ENCODE results near the gene PNPLA2.

PNPLA2 gene

DNA sequence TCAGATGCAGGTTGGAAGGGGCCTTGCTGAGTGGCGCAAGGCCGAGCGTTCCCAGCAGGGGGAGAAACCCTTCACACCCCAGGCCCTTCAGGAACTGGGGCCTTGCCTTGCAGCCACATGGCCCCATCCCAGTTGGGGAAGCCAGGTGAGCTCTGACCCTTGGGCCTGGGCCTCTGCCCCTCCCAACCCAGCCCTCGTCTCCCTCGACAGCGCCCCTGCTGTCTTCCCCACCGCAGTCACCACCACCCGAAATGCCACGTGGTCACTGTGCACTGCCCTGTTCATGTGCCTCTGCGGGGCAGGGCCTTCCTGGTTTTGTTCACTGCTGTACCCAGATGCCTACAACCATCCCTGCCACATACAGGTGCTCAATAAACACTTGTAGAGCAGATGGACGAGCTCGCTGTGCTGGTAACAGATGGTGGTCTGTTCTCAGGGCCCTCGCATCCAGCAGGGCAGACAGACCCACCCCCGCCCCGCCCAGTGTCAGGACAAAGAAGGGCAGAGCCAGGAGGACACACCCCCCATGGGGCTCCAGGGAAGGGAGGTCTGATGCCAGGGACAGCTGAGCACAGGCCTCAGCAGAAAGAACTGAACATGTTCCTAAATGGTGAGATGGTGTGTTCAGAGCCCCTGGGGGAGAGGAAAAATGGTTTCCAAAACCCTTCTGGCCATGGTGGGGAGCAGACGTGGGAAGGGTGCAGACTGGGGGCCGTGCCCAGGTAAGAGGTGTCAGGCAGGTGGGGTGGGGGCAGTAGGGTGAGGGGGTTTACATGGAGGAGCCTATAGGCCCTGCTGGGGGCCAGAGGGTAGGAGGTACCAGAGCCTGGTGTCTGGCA is 19.9 kb downstream of the PNPLA2 start:
- no peaks in the 10 kb centered on the region for H3K27me3 ChIP-seq
- H3K27ac ChIP-seq: peak overlapping the region in 1 of 2 donors; percentile 88
- H3K4me3 ChIP-seq: no peak overlapping the region
- no peak for DNase-seq
- intact Hi-C loops (cut with DNase I; ENCODE audit: low total_unique reads): no loop called here
- H3K36me3 ChIP-seq: peaks cover 39 to 53% (median 52%) of the 10 kb centered on the region in 3 donors
- peaks cover 0 to 82% (median 60%) of the 10 kb centered on the region in 4 donors for H3K4me1 ChIP-seq
- TF ChIP-seq CTCF (IDR thresholded peaks at IDR 0.05): peak in 1 of 2 experiments; percentile 8
- no peaks in the 10 kb centered on the region for H3K9me3 ChIP-seq

DNA sequence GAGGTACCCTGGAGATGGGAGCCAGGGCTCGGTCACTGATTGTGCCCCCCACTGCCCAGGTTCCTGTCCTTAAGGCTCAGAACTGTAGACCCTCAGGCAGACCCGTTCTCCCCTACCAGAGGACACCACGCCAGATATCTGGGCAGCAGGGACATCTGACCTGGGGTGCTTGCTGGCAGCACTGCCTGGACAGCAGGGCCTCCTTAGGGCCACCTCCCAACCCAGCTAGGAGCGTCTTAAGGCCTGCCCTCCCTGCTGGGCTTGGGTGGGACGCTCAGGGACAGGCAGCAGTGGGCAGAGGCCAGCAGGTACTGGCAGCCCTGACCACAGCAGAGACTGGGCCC is 20.5 kb downstream of the PNPLA2 start:
- TF ChIP-seq CTCF (IDR thresholded peaks at IDR 0.05): no peak
- no peak overlapping the region for H3K4me3 ChIP-seq
- no peaks in the 10 kb centered on the region for H3K27me3 ChIP-seq
- no peak for DNase-seq
- H3K4me1 ChIP-seq: peaks cover 0 to 82% (median 60%) of the 10 kb centered on the region in 4 donors
- H3K27ac ChIP-seq: peak overlapping the region in 1 of 2 donors; percentile 88
- peaks cover 39 to 53% (median 52%) of the 10 kb centered on the region in 3 donors for H3K36me3 ChIP-seq
- intact Hi-C loops (cut with DNase I; ENCODE audit: low total_unique reads): no loop called here
- no peaks in the 10 kb centered on the region for H3K9me3 ChIP-seq

DNA sequence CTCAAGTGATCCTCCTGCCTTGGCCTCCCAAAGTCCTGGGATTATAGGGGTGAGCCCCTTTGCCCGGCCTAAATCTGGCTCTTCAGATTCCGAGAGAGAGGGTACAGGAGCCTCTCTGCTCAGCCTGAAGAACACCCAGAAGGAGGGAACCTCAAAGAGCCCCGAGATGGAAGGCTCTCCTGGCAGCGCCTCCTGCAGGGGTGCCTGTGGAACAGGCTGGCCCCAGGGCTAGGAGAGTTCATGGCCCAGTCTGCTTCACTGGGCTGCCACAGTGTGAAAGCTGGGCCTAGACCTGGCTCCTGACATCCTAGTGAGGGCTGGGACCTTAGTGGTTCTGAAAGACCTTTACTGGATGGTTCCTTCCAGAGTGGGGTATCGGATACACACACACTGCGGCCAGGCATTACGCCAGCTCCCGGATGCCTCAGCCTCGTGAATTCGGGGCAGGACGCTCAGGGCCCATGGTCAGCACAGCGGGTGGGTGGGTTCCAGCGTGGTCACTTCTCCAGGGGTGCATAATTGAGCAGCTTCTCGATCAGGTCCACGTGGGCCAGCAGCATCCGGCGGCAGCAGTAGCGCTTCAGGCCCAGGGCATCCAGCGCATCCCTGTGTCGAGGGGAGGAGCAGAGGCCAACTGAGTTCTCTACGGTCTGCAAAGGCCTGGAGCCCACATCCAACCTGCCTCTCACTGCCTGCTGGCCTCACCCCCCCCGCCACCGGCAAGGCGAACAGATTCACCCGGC is 21.3 kb downstream of the PNPLA2 start:
- Histone ChIP-seq H3K4me3 (no peak overlapping the region), H3K4me1 (peaks cover under 1 to 82% (median 60%) of the 10 kb centered on the region in 4 donors), H3K9me3 (no peaks in the 10 kb centered on the region), H3K27ac (peak overlapping the region in 1 of 2 donors; percentile 88), H3K36me3 (peaks cover 39 to 53% (median 52%) of the 10 kb centered on the region in 3 donors), H3K27me3 (no peaks in the 10 kb centered on the region)
- DNase-seq: no peak
- intact Hi-C loops (cut with DNase I; ENCODE audit: low total_unique reads): loop anchor here (5.0 kb wide), 1 partner anchor 33 kb away; the partner anchor contains the start of genes PIDD1 and RPLP2
- TF ChIP-seq CTCF (IDR thresholded peaks at IDR 0.05): no peak

GRCh38 chr11:841981-842369 is 23.3 kb downstream of the PNPLA2 start:
- DNase-seq: no peak
- Histone ChIP-seq H3K36me3 (peaks cover 28 to 40% (median 39%) of the 10 kb centered on the region in 3 donors), H3K27ac (peak overlapping the region; percentile 88 to 95), H3K9me3 (no peaks in the 10 kb centered on the region), H3K27me3 (peaks cover 0 to under 1% of the 10 kb centered on the region in 2 donors), H3K4me3 (peak overlapping the region; percentile 98), H3K4me1 (peaks cover 4 to 82% (median 63%) of the 10 kb centered on the region in 4 donors)
- intact Hi-C loops (cut with DNase I; ENCODE audit: low total_unique reads): loop anchor here (5.0 kb wide), 1 partner anchor 35 kb away; the partner anchor contains the start of genes PIDD1 and RPLP2
- no peak for TF ChIP-seq CTCF (IDR thresholded peaks at IDR 0.05)

GRCh38 chr11:842370-843002 is 23.8 kb downstream of the PNPLA2 start, which contains the start of the genes POLR2L and TSPAN4:
Gene POLR2L (minus strand): TSS chr11:842529. CDS start chr11:842508, 21 bp downstream.
Gene TSPAN4 (plus strand): TSS chr11:842852. CDS start chr11:850305, 7,453 bp downstream.
- peaks cover 4 to 77% (median 61%) of the 10 kb centered on the region in 4 donors for H3K4me1 ChIP-seq

More at GRCh38 chr11:842370-843002, 23.8 kb downstream of the PNPLA2 start, which contains the start of the genes POLR2L and TSPAN4:
- peaks cover 0 to 4% of the 10 kb centered on the region in 2 donors for H3K27me3 ChIP-seq
- peak within 1 kb of the TSS; percentile 98 for H3K4me3 ChIP-seq
- intact Hi-C loops (cut with DNase I; ENCODE audit: low total_unique reads): loop anchor here (5.0 kb wide), 1 partner anchor 35 kb away; the partner anchor contains the start of genes PIDD1 and RPLP2
- H3K36me3 ChIP-seq: peaks cover 23 to 35% (median 34%) of the 10 kb centered on the region in 3 donors
- TF ChIP-seq CTCF (IDR thresholded peaks at IDR 0.05): peak in 1 of 2 experiments; percentile 18
- DNase-seq: peak; percentile 84 to 93
- peak within 1 kb of the TSS; percentile 88 to 95 for H3K27ac ChIP-seq
- H3K9me3 ChIP-seq: no peaks in the 10 kb centered on the region

Measured in tibial artery (tissue), 4 donors.